HG03460 (cell line): ENCODE measurements around the gene RRP1B.
"Not testable (repeated sequence)": the region's sequence is repeated elsewhere in the genome, so short reads cannot be mapped to it uniquely, and the experiment has no call there.

Source experiments
- ATAC-seq: cut with Tn5 transposase; IDR thresholded peaks from one replicate; pipeline ENCODE4 v1.9.1; 2021; ENCODE audit not compliant: unreplicated experiment

The RRP1B gene

GRCh38 chr21:43699492-43699777 is 40.1 kb downstream of the RRP1B start:
- not testable (repeated sequence) for ATAC-seq

- no peak for ATAC-seq
These were observed 40.7 kb downstream of the RRP1B start for GRCh38 chr21:43699933-43700599.

GRCh38 chr21:43701936-43702784 is 42.8 kb downstream of the RRP1B start:
- ATAC-seq, result no peak

GRCh38 chr21:43702785-43703034 is 43.4 kb downstream of the RRP1B start:
- ATAC-seq, result no peak

GRCh38 chr21:43703035-43703880 is 43.9 kb downstream of the RRP1B start:
- no peak for ATAC-seq

- no peak for ATAC-seq
These were observed 48.1 kb downstream of the RRP1B start for GRCh38 chr21:43707462-43707861.

- ATAC-seq, result no peak
These were observed 49.5 kb downstream of the RRP1B start for GRCh38 chr21:43708745-43709381.

- no peak for ATAC-seq
These were observed 53.0 kb downstream of the RRP1B start for GRCh38 chr21:43712268-43712942.

GRCh38 chr21:43713123-43713522 is 53.8 kb downstream of the RRP1B start:
- ATAC-seq, result not testable (repeated sequence)

- ATAC-seq, result peak; percentile 38
These were observed 57.2 kb downstream of the RRP1B start for GRCh38 chr21:43716376-43717165.

- ATAC-seq, result no peak
These were observed 58.0 kb downstream of the RRP1B start for GRCh38 chr21:43717166-43717853.

- ATAC-seq, result no peak
These were observed 58.9 kb downstream of the RRP1B start for GRCh38 chr21:43717967-43718871.

- peak; percentile 47 for ATAC-seq
These were observed 59.8 kb downstream of the RRP1B start, which contains the start of gene PDXK for GRCh38 chr21:43718872-43719747. Gene PDXK, plus strand, starts transcription at chr21:43719129. Its CDS starts 166 bp downstream, at chr21:43719295.

- ATAC-seq, result peak; percentile 7
These were observed 60.6 kb downstream of the RRP1B start for GRCh38 chr21:43719748-43720538.

GRCh38 chr21:43720539-43721166 is 61.3 kb downstream of the RRP1B start:
- ATAC-seq, result no peak

GRCh38 chr21:43721206-43721605 is 61.8 kb downstream of the RRP1B start:
- no peak for ATAC-seq
